Measurements from ENCODE around the gene TCF12.

GRCh38 chr15:56892659-56893363, 25.6 kb upstream of the TCF12 start:
- TF ChIP-seq CREB1 (IDR thresholded peaks at IDR 0.05) = no peak
- no peak for TF ChIP-seq MAFK (IDR thresholded peaks at IDR 0.05; ENCODE audit: low read depth, low read length)
- no peak for TF ChIP-seq POLR2AphosphoS5 (IDR thresholded peaks at IDR 0.05; ENCODE audit: low read depth, low read length)
- TF ChIP-seq POLR2A (IDR thresholded peaks at IDR 0.05; ENCODE audit: control extremely low read depth in 1 of 2, low read depth in 2 of 2, low read length in 2 of 2) = no peak
- TF ChIP-seq CTCF (IDR thresholded peaks at IDR 0.05; ENCODE audit: control extremely low read depth in 1 of 3, insufficient read depth in 1 of 3, low read depth in 1 of 3, low read length in 3 of 3) = no peak
- no peak for TF ChIP-seq NANOG (IDR thresholded peaks at IDR 0.05; ENCODE audit: insufficient read depth, low read depth, low read length, poor library complexity, severe bottlenecking)
